SU-DHL-6 (cell line): ENCODE results near the gene NANOG.
"Not testable (repeated sequence)": the region's sequence is repeated elsewhere in the genome, so short reads cannot be mapped to it uniquely, and the experiment has no call there.

Experiments
- H2AFZ ChIP-seq: fragments of 200-600 bp; sonication (generic); 2 replicates; pipeline ENCODE4 v1.6.1; 2014; ENCODE audit warnings: low read depth, mild to moderate bottlenecking, moderate library complexity, mixed read lengths, antibody characterized with exemption, low read length; ENCODE audit not compliant: severe bottlenecking
- H3F3A ChIP-seq: fragments of 200-600 bp; shearing (Covaris generic); 2 replicates; pipeline ENCODE4 v1.6.0; 2016; ENCODE audit warnings: antibody characterized with exemption, mild to moderate bottlenecking; ENCODE audit not compliant: insufficient read depth
- H3K27ac ChIP-seq: fragments of 200-600 bp; sonication (generic); 2 replicates; pipeline ENCODE4 v1.5.1; 2016; ENCODE audit warnings: low read depth, mild to moderate bottlenecking, low read length, moderate library complexity, mixed read lengths
- H3K27me3 ChIP-seq: fragments of 200-600 bp; sonication (generic), shearing (Covaris generic); 2 replicates; pipeline ENCODE4 v1.6.0; 2014; ENCODE audit warnings: mild to moderate bottlenecking, low read length
- H3K36me3 ChIP-seq: fragments of 200-600 bp; sonication (generic); 2 replicates; pipeline ENCODE4 v1.6.1; 2014; ENCODE audit warnings: mild to moderate bottlenecking, low read length, mixed read lengths
- H3K4me2 ChIP-seq: fragments of 300-600, 200-600 bp; shearing (Covaris generic), sonication (generic); 2 replicates; pipeline ENCODE4 v1.6.0; 2014; ENCODE audit warnings: low read length, low read depth, mild to moderate bottlenecking; ENCODE audit not compliant: poor library complexity, severe bottlenecking
- H3K4me3 ChIP-seq: fragments of 200-600 bp; sonication (generic); 2 replicates; pipeline ENCODE4 v1.5.1; 2014; ENCODE audit warnings: antibody characterized with exemption, low read length, mild to moderate bottlenecking, mixed read lengths; ENCODE audit not compliant: insufficient read depth, poor library complexity, severe bottlenecking
- H3K79me2 ChIP-seq: fragments of 200-600 bp; sonication (generic); 2 replicates; pipeline ENCODE4 v1.6.1; 2014; ENCODE audit warnings: mild to moderate bottlenecking, low read length, moderate library complexity; ENCODE audit not compliant: insufficient read depth
- H3K9ac ChIP-seq: fragments of 200-600 bp; sonication (generic); 2 replicates; pipeline ENCODE4 v1.7.0; 2014; ENCODE audit warnings: mild to moderate bottlenecking, low read length
- H3K9me2 ChIP-seq: fragments of 200-600 bp; sonication (generic); replicated peaks from 2 replicates; pipeline ENCODE4 v1.6.1; 2014; ENCODE audit warnings: low read length; ENCODE audit not compliant: insufficient read depth
- H3K9me3 ChIP-seq: fragments of 200-600 bp; sonication (generic); 2 replicates; pipeline ENCODE4 v1.6.1; 2014; ENCODE audit warnings: low read length, mixed read lengths; ENCODE audit not compliant: insufficient read depth
- H4K20me1 ChIP-seq: fragments of 200-600 bp; sonication (generic); 2 replicates; pipeline ENCODE4 v1.6.1; 2014; ENCODE audit warnings: low read depth, mild to moderate bottlenecking, antibody characterized with exemption, low read length, moderate library complexity, mixed read lengths
- CTCF ChIP-seq: fragments of 200-600 bp; sonication (generic); IDR thresholded peaks from one replicate; pipeline ENCODE4 v1.5.1; 2017; ENCODE audit warnings: antibody characterized with exemption, mild to moderate bottlenecking, low read length, moderate library complexity; ENCODE audit not compliant: insufficient read depth, poor library complexity, severe bottlenecking
- EZH2phosphoT487 ChIP-seq: fragments of 200-600 bp; sonication (generic), shearing (Covaris generic); conservative IDR thresholded peaks from 2 replicates; pipeline ENCODE4 v1.6.1; 2018; ENCODE audit warnings: mild to moderate bottlenecking, antibody characterized with exemption, low read length, moderate library complexity, mixed read lengths

NANOG gene

GRCh38 chr12:7835116-7835515 is 45.9 kb downstream of the NANOG start:
- no peaks in the 10 kb centered on the region for H3K27me3 ChIP-seq
- H2AFZ ChIP-seq: no peak overlapping the region
- H3K9ac ChIP-seq: no peak overlapping the region
- no peaks in the 10 kb centered on the region for H3F3A ChIP-seq
- TF ChIP-seq EZH2phosphoT487: no peak
- no peak overlapping the region for H3K4me3 ChIP-seq
- H3K9me3 ChIP-seq: no peaks in the 10 kb centered on the region
- no peaks in the 10 kb centered on the region for H4K20me1 ChIP-seq
- no peak overlapping the region for H3K27ac ChIP-seq
- H3K4me2 ChIP-seq: no peak overlapping the region
- no peaks in the 10 kb centered on the region for H3K36me3 ChIP-seq
- H3K9me2 ChIP-seq: no peaks in the 10 kb centered on the region
- H3K79me2 ChIP-seq: no peaks in the 10 kb centered on the region

GRCh38 chr12:7835766-7836165 is 46.6 kb downstream of the NANOG start:
- Histone ChIP-seq H3K36me3 (no peaks in the 10 kb centered on the region), H3K4me3 (no peak overlapping the region), H3K79me2 (no peaks in the 10 kb centered on the region), H3K9me2 (no peaks in the 10 kb centered on the region), H3K4me2 (no peak overlapping the region), H3K9ac (no peak overlapping the region), H3K27me3 (no peaks in the 10 kb centered on the region), H4K20me1 (no peaks in the 10 kb centered on the region), H2AFZ (no peak overlapping the region), H3F3A (no peaks in the 10 kb centered on the region), H3K27ac (no peak overlapping the region), H3K9me3 (no peaks in the 10 kb centered on the region)
- no peak for TF ChIP-seq EZH2phosphoT487
- no peak for TF ChIP-seq CTCF

- H3K9me2 ChIP-seq: no peaks in the 10 kb centered on the region
- H3K4me2 ChIP-seq: no peak overlapping the region
- H3K4me3 ChIP-seq: no peak overlapping the region
- TF ChIP-seq EZH2phosphoT487 (no peak), CTCF (no peak)
- no peaks in the 10 kb centered on the region for H4K20me1 ChIP-seq
- H3K9ac ChIP-seq: no peak overlapping the region
- no peaks in the 10 kb centered on the region for H3F3A ChIP-seq
- no peaks in the 10 kb centered on the region for H3K27me3 ChIP-seq
- no peaks in the 10 kb centered on the region for H3K79me2 ChIP-seq
- H2AFZ ChIP-seq: no peak overlapping the region
- H3K27ac ChIP-seq: no peak overlapping the region
- no peaks in the 10 kb centered on the region for H3K36me3 ChIP-seq
- H3K9me3 ChIP-seq: no peaks in the 10 kb centered on the region
Observed at GRCh38 chr12:7837366-7837765, 48.2 kb downstream of the NANOG start.

- not testable (repeated sequence) for H3K9ac ChIP-seq, H3K27ac ChIP-seq, H3K36me3 ChIP-seq, H3F3A ChIP-seq, H3K79me2 ChIP-seq, H3K4me2 ChIP-seq, H4K20me1 ChIP-seq, H3K4me3 ChIP-seq, H3K9me2 ChIP-seq, H2AFZ ChIP-seq, H3K27me3 ChIP-seq, H3K9me3 ChIP-seq
Observed at GRCh38 chr12:7839226-7839625, 50.0 kb downstream of the NANOG start.

GRCh38 chr12:7839848-7840247 is 50.6 kb downstream of the NANOG start:
- not testable (repeated sequence) for H2AFZ ChIP-seq, H3F3A ChIP-seq, H3K9me3 ChIP-seq, H4K20me1 ChIP-seq, H3K27ac ChIP-seq, H3K9me2 ChIP-seq, H3K36me3 ChIP-seq, H3K4me3 ChIP-seq, H3K79me2 ChIP-seq, H3K27me3 ChIP-seq, H3K9ac ChIP-seq, H3K4me2 ChIP-seq

GRCh38 chr12:7842444-7842843 is 53.2 kb downstream of the NANOG start:
- not testable (repeated sequence) for H3K9me3 ChIP-seq, H3K27me3 ChIP-seq, H3F3A ChIP-seq, H2AFZ ChIP-seq, H3K36me3 ChIP-seq, H3K9ac ChIP-seq, H4K20me1 ChIP-seq, H3K27ac ChIP-seq, H3K4me3 ChIP-seq, H3K79me2 ChIP-seq, H3K4me2 ChIP-seq, H3K9me2 ChIP-seq

- H3K9ac ChIP-seq, H2AFZ ChIP-seq, H3K9me2 ChIP-seq, H3K4me3 ChIP-seq, H3K9me3 ChIP-seq, H3K36me3 ChIP-seq, H3K79me2 ChIP-seq, H4K20me1 ChIP-seq, H3F3A ChIP-seq, H3K27me3 ChIP-seq, H3K27ac ChIP-seq: not testable (repeated sequence)
- H3K4me2 ChIP-seq: peak overlapping the region; percentile 36
Observed at GRCh38 chr12:7843149-7843548, 53.9 kb downstream of the NANOG start.
